Measurements from ENCODE around the gene EHMT1.
"Not testable (repeated sequence)": the region's sequence is repeated elsewhere in the genome, so short reads cannot be mapped to it uniquely, and the experiment has no call there.

The EHMT1 gene

GRCh38 chr9:137694962-137695875 is 76.4 kb downstream of the EHMT1 start:
- peak; percentile 76 for DNase-seq (ENCODE audit: low spot score)

DNA sequence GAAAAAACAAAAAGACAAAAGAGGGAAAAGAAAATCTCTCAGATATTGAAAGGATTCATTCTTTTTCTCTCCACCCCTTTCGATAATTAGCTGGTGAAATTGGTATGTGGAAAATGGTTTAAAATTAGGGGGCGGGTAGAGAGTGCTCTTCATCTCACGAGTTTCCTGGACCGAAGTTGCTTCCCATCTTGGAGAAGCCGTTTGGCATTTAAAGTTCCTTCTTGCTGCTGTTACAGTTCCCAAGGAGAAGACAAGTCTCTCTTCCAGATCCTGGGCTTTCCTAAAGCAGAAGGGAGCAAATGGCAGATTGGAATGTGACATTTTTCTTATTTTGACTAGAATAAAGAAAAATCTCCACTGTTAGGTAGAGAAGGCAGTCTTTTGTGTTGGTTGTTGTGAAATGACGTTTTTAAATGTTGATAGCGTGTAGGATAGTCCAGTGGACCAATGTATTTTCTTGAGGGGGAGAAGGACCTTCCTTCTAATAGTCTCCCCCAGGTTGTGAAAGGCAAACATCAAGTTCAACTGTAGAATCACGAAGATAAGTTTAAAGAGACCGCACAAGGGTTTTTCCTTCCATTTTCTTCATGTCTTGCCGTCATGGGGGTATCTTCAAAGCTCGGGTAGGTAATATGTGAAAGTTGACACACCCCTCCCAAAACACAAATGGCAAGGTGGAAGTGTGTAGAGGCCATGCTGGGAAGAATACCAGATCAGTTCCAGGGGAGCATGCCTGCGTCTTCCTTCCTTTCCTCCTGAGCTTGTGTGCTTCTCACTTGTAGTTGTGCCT is 77.5 kb downstream of the EHMT1 start:
- DNase-seq (ENCODE audit: low spot score), result no peak

- DNase-seq (ENCODE audit: low spot score), result no peak
Measured at GRCh38 chr9:137697193-137697592, 78.4 kb downstream of the EHMT1 start.

DNA sequence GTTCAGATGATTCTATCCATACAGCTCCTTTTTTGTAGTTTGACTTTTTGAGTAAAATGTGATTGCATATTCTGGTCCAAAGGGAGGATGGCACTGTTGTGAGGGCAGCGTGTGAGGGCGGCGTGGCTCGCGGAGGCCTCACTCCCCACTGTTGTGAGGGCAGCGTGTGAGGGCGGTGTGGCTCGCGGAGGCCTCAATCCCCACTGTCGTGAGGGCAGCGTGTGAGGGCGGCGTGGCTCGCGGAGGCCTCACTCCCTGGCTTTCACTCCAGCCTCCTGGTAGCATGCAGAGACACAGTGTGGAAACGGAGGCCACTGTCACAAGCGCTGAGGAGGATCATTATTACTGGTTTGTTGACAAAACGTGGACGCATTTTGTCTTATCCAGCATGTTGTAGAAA is 79.0 kb downstream of the EHMT1 start:
- no peak for DNase-seq (ENCODE audit: low spot score)

DNA sequence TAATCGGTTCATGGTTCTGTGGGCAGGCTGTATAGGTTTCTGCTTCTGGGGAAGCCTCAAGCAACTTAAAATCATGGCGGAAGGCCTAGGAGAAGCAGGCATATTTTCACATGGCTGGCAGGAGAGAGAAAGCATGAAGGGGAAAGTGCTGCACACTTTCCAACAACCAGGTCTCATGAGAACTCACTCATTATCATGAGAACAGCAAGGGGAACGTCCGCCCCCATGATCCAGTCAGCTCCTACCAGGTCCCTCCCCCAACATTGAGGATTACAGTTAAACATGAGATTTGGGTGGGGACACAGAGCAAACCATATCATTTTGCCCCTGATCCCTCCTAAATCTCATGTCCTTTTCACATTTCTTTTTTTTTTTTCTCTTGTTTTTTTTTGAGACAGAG is 82.1 kb downstream of the EHMT1 start:
- DNase-seq (ENCODE audit: low spot score), result no peak

- DNase-seq (ENCODE audit: low spot score), result no peak
Measured at GRCh38 chr9:137702615-137703379, 84.0 kb downstream of the EHMT1 start.

- DNase-seq (ENCODE audit: low spot score), result no peak
Measured at GRCh38 chr9:137703842-137704508, 85.2 kb downstream of the EHMT1 start.

- DNase-seq (ENCODE audit: low spot score), result no peak
Measured at GRCh38 chr9:137705443-137705863, 86.6 kb downstream of the EHMT1 start.

GRCh38 chr9:137705906-137706305 is 87.1 kb downstream of the EHMT1 start:
- DNase-seq (ENCODE audit: low spot score), result no peak

GRCh38 chr9:137707361-137707760 is 88.6 kb downstream of the EHMT1 start:
- no peak for DNase-seq (ENCODE audit: low spot score)

- no peak for DNase-seq (ENCODE audit: low spot score)
Measured at GRCh38 chr9:137708590-137709284, 89.9 kb downstream of the EHMT1 start.

DNA sequence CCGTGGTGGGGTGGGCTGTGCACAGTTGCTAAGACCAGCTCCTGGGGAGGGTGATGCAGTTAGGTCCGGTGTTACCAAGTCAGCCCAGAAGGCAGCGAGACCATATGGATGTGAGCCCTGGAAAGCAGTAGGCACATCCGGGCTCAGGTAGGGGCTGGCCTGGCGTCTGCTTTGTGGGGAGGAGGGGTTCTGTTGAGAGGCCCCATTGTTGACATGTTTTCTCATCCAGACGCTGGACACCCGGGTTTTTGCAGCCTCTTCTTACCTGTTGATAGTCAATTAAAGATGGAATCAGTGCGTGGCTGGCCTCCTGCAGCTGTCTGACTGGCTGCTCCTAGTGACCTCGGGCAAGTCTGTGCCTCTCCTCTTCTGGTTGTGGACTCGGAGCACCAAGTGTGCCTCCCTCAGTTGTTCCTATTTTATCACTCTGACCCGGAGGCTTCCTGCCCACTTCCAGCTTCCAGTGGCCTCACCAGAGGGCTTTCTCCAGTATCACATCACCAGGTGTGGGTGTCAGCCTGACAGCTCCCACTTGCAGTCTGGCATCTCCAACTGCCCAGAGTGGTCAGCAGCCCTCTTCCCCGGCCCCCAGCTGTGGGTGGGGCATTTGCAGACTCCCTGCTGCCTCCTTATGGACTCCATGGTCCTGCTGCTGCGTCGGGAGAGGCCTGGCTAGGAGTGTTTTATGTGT is 90.8 kb downstream of the EHMT1 start:
- DNase-seq (ENCODE audit: low spot score), result no peak

GRCh38 chr9:137710704-137711103 is 91.9 kb downstream of the EHMT1 start:
- no peak for DNase-seq (ENCODE audit: low spot score)

- DNase-seq (ENCODE audit: low spot score), result no peak
Measured at GRCh38 chr9:137711678-137712105, 92.9 kb downstream of the EHMT1 start.

- no peak for DNase-seq (ENCODE audit: low spot score)
Measured at GRCh38 chr9:137715321-137715720, 96.5 kb downstream of the EHMT1 start.

- not testable (repeated sequence) for DNase-seq (ENCODE audit: low spot score)
Measured at GRCh38 chr9:137715866-137716693, 97.3 kb downstream of the EHMT1 start.

DNA sequence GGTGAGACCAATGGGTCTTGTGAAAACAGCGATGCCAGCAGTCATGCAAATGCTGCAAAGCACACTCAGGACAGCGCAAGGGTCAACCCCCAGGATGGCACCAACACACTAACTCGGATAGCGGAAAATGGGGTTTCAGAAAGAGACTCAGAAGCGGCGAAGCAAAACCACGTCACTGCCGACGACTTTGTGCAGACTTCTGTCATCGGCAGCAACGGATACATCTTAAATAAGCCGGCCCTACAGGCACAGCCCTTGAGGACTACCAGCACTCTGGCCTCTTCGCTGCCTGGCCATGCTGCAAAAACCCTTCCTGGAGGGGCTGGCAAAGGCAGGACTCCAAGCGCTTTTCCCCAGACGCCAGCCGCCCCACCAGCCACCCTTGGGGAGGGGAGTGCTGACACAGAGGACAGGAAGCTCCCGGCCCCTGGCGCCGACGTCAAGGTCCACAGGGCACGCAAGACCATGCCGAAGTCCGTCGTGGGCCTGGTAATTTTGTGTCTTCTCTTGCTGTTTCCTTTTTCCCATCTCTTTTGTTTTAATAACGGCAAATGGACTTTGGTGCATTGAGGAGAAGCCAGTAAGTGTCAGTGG is 98.0 kb downstream of the EHMT1 start:
- DNase-seq (ENCODE audit: low spot score), result no peak

GRCh38 chr9:137717776-137718327 is 99.0 kb downstream of the EHMT1 start:
- no peak for DNase-seq (ENCODE audit: low spot score)

- DNase-seq (ENCODE audit: low spot score), result no peak
Measured at GRCh38 chr9:137719194-137719593, 100.4 kb downstream of the EHMT1 start.

All from putamen (tissue), 1 donor.